ENCODE data around the gene P2RX6.

GRCh38 chr22:20972933-20973577 is 41.9 kb upstream of the P2RX6 start:
- no peak for TF ChIP-seq EP300 (IDR thresholded peaks at IDR 0.05)
- TF ChIP-seq POLR2A (IDR thresholded peaks at IDR 0.05): no peak
- no peak for TF ChIP-seq CTCF (IDR thresholded peaks at IDR 0.05)
